Keratinocyte (primary cell): ENCODE measurements around the gene FAM163A. TPM values are rescaled to one million over a fixed set of nuclear protein-coding genes. Genes with fewer than 3 reads are reported as not detected.

ENCODE experiments used
- DNase-seq: peaks from one replicate; pipeline ENCODE4 v3.0.0-alpha.2; 2011; ENCODE audit warnings: low read depth, missing footprints, low spot score
- FAIRE-seq: peaks from 2 replicates; lab custom pipeline; 2011; peaks lifted over from hg19 to GRCh38; lab: Jason Lieb, UNC
- H2AFZ ChIP-seq: 2 replicates; pipeline ENCODE4 v1.6.0; 2012; ENCODE audit warnings: low read length, control low read depth, inconsistent platforms; ENCODE audit not compliant: control insufficient read depth
- H3K27ac ChIP-seq: 2 replicates; pipeline ENCODE4 v1.5.1; 2011; ENCODE audit warnings: low read length; ENCODE audit not compliant: control insufficient read depth, insufficient read depth
- H3K27me3 ChIP-seq: 3 replicates; pipeline ENCODE4 v1.6.0; 2011; ENCODE audit warnings: low read length; ENCODE audit not compliant: control insufficient read depth, insufficient read depth; ENCODE audit errors: extremely low read depth
- H3K36me3 ChIP-seq, 2 experiments: 2 replicates in 1 of 2; 3 replicates in 1 of 2; pipeline ENCODE4 v1.5.1; 2011; ENCODE audit warnings: low read length in 2 of 2, mild to moderate bottlenecking in 1 of 2; ENCODE audit not compliant: control insufficient read depth in 2 of 2, insufficient read depth in 2 of 2; ENCODE audit errors: extremely low read depth in 1 of 2
- H3K4me1 ChIP-seq: 3 replicates; pipeline ENCODE4 v1.5.1; 2011; ENCODE audit warnings: low read length; ENCODE audit not compliant: control insufficient read depth, insufficient read depth; ENCODE audit errors: extremely low read depth
- H3K4me2 ChIP-seq: 3 replicates; pipeline ENCODE4 v1.6.0; 2011; ENCODE audit warnings: low read depth, low read length; ENCODE audit not compliant: control insufficient read depth, insufficient read depth; ENCODE audit errors: extremely low read depth
- H3K4me3 ChIP-seq, 3 experiments: fragments of 200-600 bp in 1 of 3; sonication (generic) in 1 of 3; 2 replicates in 2 of 3; 3 replicates in 1 of 3; pipeline ENCODE4 v1.5.1; 2011 to 2016; ENCODE audit warnings: low read length in 3 of 3, mild to moderate bottlenecking in 3 of 3, control low read depth in 2 of 3, inconsistent platforms in 1 of 3, low read depth in 1 of 3, mixed read lengths in 1 of 3, mixed run types in 1 of 3, moderate library complexity in 1 of 3; ENCODE audit not compliant: control insufficient read depth in 2 of 3, insufficient read depth in 2 of 3; ENCODE audit errors: extremely low read depth in 1 of 3
- H3K79me2 ChIP-seq: 2 replicates; pipeline ENCODE4 v1.6.0; 2012; ENCODE audit warnings: low read length; ENCODE audit not compliant: control insufficient read depth, insufficient read depth
- H3K9ac ChIP-seq: 3 replicates; pipeline ENCODE4 v1.6.0; 2011; ENCODE audit warnings: low read length; ENCODE audit not compliant: control insufficient read depth, insufficient read depth; ENCODE audit errors: extremely low read depth
- H3K9me1 ChIP-seq: 3 replicates; pipeline ENCODE4 v1.6.0; 2011; ENCODE audit warnings: low read length; ENCODE audit not compliant: control insufficient read depth, insufficient read depth; ENCODE audit errors: extremely low read depth
- H3K9me3 ChIP-seq: 2 replicates; pipeline ENCODE4 v1.5.1; 2012; ENCODE audit warnings: low read depth, low read length; ENCODE audit not compliant: control insufficient read depth
- H4K20me1 ChIP-seq: 3 replicates; pipeline ENCODE4 v1.6.0; 2011; ENCODE audit warnings: low read length; ENCODE audit not compliant: control insufficient read depth, insufficient read depth; ENCODE audit errors: extremely low read depth
- CTCF ChIP-seq, 3 experiments: IDR thresholded peaks in 1 of 3; conservative IDR thresholded peaks in 1 of 3; optimal IDR thresholded peaks in 1 of 3; 2 replicates in 2 of 3; 3 replicates in 1 of 3; pipeline versions ENCODE3 to v1.5.1; 2011; ENCODE audit warnings: low read length in 3 of 3, mild to moderate bottlenecking in 3 of 3, moderate library complexity in 2 of 3, control low read depth in 1 of 3, inconsistent platforms in 1 of 3; ENCODE audit not compliant: insufficient read depth in 2 of 3; ENCODE audit errors: extremely low read depth in 1 of 3
- EZH2 ChIP-seq: IDR thresholded peaks from one replicate; pipeline ENCODE4 v1.6.1; 2012; ENCODE audit warnings: inconsistent platforms, mild to moderate bottlenecking, low read length, moderate library complexity
- dilution Hi-C: fragments of 300-500 bp; cut with MboI; formaldehyde crosslinking; loops from one replicate; pipeline ENCODE4 v1.7.0; 2020; ENCODE audit warnings: low sequenced_read_pairs; ENCODE audit not compliant: extremely low pct_ligation_motif_present
- polyA plus RNA-seq, 5 experiments: library from polyadenylated mRNA; depleted of rRNA in 3 of 5; stranded (reverse) in 3 of 5; stranded (forward) in 1 of 5; unstranded in 1 of 5; fragments of >200 nt; gene quantifications; 1 replicate in 1 of 5; 2 replicates in 3 of 5; 3 replicates in 1 of 5; pipeline versions ENCODE4 v1.2.1 to v1.2.3, GENCODE V29; 2011 to 2012; ENCODE audit warnings: missing spikeins in 2 of 5, low read depth in 1 of 5, low replicate concordance in 1 of 5

The FAM163A gene
- polyA plus RNA-seq, 1 donor (not counting 4 experiments of a cell fraction or from before 2014, with no cell fraction given): not detected

GRCh38 chr1:179798864-179799516, 55.9 kb downstream of the FAM163A start:
- H3K79me2 ChIP-seq: no peaks in the 10 kb centered on the region
- H3K9me3 ChIP-seq: no peaks in the 10 kb centered on the region
- H3K36me3 ChIP-seq: no peaks in the 10 kb centered on the region
- dilution Hi-C loops: no loop called here
- no peak overlapping the region for H3K27ac ChIP-seq
- no peaks in the 10 kb centered on the region for H3K4me1 ChIP-seq
- H3K4me2 ChIP-seq: no peak overlapping the region
- no peak overlapping the region for H3K9ac ChIP-seq
- no peak overlapping the region for H3K4me3 ChIP-seq
- no peaks in the 10 kb centered on the region for H4K20me1 ChIP-seq
- no peak for FAIRE-seq
- TF ChIP-seq EZH2 (no peak), CTCF (optimal IDR thresholded peaks at IDR 0.05 in 1 of 3, IDR thresholded peaks at IDR 0.05 in 1 of 3, conservative IDR thresholded peaks at IDR 0.05 in 1 of 3; ENCODE audit: extremely low read depth in 1 of 3, insufficient read depth in 2 of 3, low read length in 3 of 3) (no peak)
- no peaks in the 10 kb centered on the region for H3K9me1 ChIP-seq
- peaks cover 9% of the 10 kb centered on the region for H3K27me3 ChIP-seq
- no peak for DNase-seq
- H2AFZ ChIP-seq: no peak overlapping the region

GRCh38 chr1:179800481-179800880, 57.4 kb downstream of the FAM163A start:
- dilution Hi-C loops: loop anchor here (25.0 kb wide), 1 partner anchor 88 kb away; no protein-coding TSS in a partner anchor
- H3K4me1 ChIP-seq: no peaks in the 10 kb centered on the region
- H4K20me1 ChIP-seq: no peaks in the 10 kb centered on the region
- no peaks in the 10 kb centered on the region for H3K9me1 ChIP-seq
- H3K9me3 ChIP-seq: no peaks in the 10 kb centered on the region
- H3K79me2 ChIP-seq: no peaks in the 10 kb centered on the region
- TF ChIP-seq EZH2: no peak
- H3K36me3 ChIP-seq: no peaks in the 10 kb centered on the region
- no peak overlapping the region for H2AFZ ChIP-seq
- no peak for FAIRE-seq
- H3K4me2 ChIP-seq: no peak overlapping the region
- no peak for DNase-seq
- no peak overlapping the region for H3K27ac ChIP-seq
- no peak overlapping the region for H3K4me3 ChIP-seq
- peaks cover 9% of the 10 kb centered on the region for H3K27me3 ChIP-seq
- H3K9ac ChIP-seq: no peak overlapping the region
